Measurements from ENCODE around the gene FANCD2OS.

DNA sequence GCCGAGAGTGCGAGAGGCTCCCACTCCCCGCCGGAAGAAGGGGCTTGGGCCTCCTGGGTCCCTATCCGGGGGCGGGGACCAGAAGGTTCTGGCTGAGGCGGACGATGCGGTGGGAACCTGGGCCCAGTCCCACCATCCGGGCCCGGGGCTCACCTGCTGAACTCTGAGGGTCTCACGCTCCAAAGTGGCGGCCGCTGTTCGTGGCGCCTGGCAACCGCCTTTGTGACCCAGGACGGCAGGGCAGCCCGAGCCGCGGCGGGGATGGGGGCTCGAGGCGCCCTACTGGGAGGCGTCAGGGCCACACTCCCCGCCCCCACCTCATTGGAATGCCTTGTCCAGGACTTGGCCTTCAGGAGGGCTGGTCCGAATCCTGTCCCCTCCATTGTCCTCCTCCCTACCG lies at the start of gene FANCD2OS:
- TF ChIP-seq POLR2AphosphoS5 (IDR thresholded peaks at IDR 0.05; ENCODE audit: low read depth), result no peak
- TF ChIP-seq CTCF (IDR thresholded peaks at IDR 0.05; ENCODE audit: insufficient read depth, low read length), result no peak
- TF ChIP-seq REST (IDR thresholded peaks at IDR 0.05; ENCODE audit: insufficient replicate concordance, low read depth), result no peak
- TF ChIP-seq GABPA (IDR thresholded peaks at IDR 0.05; ENCODE audit: low read depth), result no peak
- no peak for TF ChIP-seq SPI1 (IDR thresholded peaks at IDR 0.05; ENCODE audit: borderline replicate concordance, low read depth)

Measured in HL-60 (cell line).